ENCODE measurements around the gene DRD1.

- TF ChIP-seq CTCF (conservative IDR thresholded peaks at IDR 0.05 in 1 of 2, IDR thresholded peaks at IDR 0.05 in 1 of 2; ENCODE audit: extremely low read depth in 1 of 2, insufficient read depth in 1 of 2, low read depth in 1 of 2, low read length in 2 of 2) (no peak), EZH2 (IDR thresholded peaks at IDR 0.05; ENCODE audit: borderline replicate concordance, low read length) (no peak)
Observed at GRCh38 chr5:175417384-175417783, 26.6 kb downstream of the DRD1 start.

All from mammary epithelial cell (primary cell).